ENCODE results near the gene IZUMO4.

Gene IZUMO4

DNA sequence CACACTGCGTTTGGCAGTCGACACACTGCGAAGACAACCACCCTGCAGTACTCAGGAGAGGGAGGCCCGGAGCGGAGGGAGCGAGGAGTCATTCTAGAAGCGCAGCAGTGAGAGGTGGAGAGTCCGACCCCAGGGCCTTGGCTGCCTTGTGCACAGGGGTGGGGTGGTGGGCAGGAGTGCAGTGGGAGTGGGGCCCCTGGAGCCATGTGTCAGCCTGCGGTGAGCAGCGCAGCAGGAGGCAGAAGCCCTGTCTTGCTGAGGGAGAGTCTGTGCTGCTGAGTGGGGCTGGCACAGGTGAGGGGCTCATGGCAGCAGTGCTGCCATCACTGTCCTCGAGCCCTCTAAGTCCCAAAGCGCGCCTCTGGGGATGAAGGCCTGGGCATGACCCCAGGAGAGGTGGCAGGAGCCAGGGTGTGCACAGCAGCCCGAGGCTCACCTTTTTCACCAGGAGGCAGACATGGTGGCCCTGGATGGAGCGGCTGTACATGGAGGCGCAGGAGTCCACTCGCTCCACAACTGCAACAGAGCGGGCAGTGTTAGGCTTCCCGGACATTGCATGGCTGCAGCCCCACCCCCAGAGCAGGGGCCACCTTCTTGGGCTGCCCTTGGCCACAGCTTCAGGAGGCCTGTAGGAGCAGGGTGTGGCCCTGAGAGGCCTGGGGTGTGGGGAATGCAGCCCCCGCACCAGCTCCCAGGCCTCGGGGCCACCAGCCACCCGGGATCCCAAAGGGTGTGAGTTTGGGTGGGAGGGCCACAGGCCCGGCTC lies 11.7 kb downstream of the IZUMO4 start:
- H3K36me3 ChIP-seq (ENCODE audit: control insufficient read depth, low read depth, low read length): peaks cover 66% of the 10 kb centered on the region

DNA sequence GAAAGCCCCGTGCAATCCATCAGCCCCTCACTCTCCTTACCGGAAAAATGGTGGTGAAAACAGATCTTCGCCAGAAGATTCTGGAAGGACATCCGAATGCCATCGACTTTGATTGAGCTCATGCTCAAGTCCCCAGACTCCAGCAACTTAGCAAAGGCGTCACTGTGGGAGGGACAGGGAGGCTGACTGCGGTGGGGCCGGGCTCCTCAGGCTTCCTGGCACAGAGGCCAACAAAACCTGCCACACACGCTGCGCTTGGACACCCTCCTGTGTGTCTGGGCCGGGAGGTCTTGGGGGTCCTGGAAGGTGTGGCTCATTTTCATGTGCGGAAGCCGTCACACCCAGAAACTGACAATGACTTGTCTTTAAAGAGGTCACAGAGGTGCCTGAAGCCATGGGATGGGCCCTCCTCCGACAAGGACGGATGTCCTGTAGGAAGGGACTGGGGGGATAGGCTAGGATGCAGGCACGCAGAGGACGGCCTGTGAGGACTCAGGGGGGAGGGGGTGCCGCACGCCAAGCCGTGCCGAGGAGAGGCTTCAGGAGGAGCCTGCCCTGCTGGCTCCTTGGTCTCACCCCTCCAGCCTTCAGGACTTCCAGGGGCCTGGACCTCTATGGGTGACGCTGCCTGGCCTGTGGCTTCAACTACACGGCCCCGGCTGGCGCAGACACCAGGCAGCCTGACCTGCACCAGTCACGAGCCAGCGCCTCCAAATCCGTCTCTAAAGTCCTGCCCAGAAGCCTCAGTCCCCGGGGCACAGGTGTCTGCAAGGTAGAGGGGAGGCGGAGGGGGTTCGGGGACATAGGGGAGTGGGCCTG lies 12.5 kb downstream of the IZUMO4 start:
- H3K4me3 ChIP-seq (ENCODE audit: low read length): no peak overlapping the region
- H3K36me3 ChIP-seq (ENCODE audit: control insufficient read depth, low read depth, low read length): peaks cover 70% of the 10 kb centered on the region
- peaks cover 3% of the 10 kb centered on the region for H3K9me3 ChIP-seq (ENCODE audit: control insufficient read depth, low read depth, low read length)
- no peaks in the 10 kb centered on the region for H3K4me1 ChIP-seq (ENCODE audit: control insufficient read depth, low read depth, low read length)
- no peak overlapping the region for H3K27ac ChIP-seq (ENCODE audit: low read length)
- no peak overlapping the region for H3K9ac ChIP-seq (ENCODE audit: low read length)
- no peaks in the 10 kb centered on the region for H3K27me3 ChIP-seq (ENCODE audit: control insufficient read depth, insufficient read depth, low read length)

More for the DNA sequence above, 11.7 kb downstream of the IZUMO4 start:
- Histone ChIP-seq H3K4me3 (ENCODE audit: low read length) (no peak overlapping the region), H3K9me3 (ENCODE audit: control insufficient read depth, low read depth, low read length) (peaks cover 3% of the 10 kb centered on the region), H3K27me3 (ENCODE audit: control insufficient read depth, insufficient read depth, low read length) (no peaks in the 10 kb centered on the region), H3K4me1 (ENCODE audit: control insufficient read depth, low read depth, low read length) (no peaks in the 10 kb centered on the region), H3K27ac (ENCODE audit: low read length) (no peak overlapping the region), H3K9ac (ENCODE audit: low read length) (no peak overlapping the region)

- Histone ChIP-seq H3K4me3 (ENCODE audit: low read length) (no peak overlapping the region), H3K27me3 (ENCODE audit: control insufficient read depth, insufficient read depth, low read length) (no peaks in the 10 kb centered on the region), H3K9ac (ENCODE audit: low read length) (no peak overlapping the region), H3K27ac (ENCODE audit: low read length) (no peak overlapping the region), H3K36me3 (ENCODE audit: control insufficient read depth, low read depth, low read length) (peaks cover 86% of the 10 kb centered on the region), H3K9me3 (ENCODE audit: control insufficient read depth, low read depth, low read length) (peaks cover 3% of the 10 kb centered on the region), H3K4me1 (ENCODE audit: control insufficient read depth, low read depth, low read length) (no peaks in the 10 kb centered on the region)
Measured at GRCh38 chr19:2110822-2111221, 14.1 kb downstream of the IZUMO4 start.

DNA sequence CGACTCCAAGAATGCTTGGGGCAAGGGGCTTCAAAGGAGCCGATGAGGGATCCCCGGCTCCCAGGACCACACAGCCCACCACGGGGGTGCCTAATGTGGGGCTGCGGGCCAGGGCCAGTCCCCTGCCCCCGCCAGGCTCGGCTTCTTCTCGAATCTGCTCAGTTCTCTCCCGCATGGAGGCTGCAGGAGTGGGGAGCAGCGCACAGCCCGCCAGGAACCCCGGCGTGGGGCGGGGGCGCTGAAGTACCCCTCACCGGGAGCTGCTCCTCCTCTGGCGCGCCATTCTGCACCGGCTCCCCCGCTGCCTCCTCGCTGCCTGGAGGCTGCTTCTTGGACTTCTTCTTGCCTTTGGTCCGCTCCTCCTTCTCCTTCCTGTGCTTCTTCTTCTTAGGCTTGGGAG lies 14.7 kb downstream of the IZUMO4 start:
- Histone ChIP-seq H3K27me3 (ENCODE audit: control insufficient read depth, insufficient read depth, low read length) (no peaks in the 10 kb centered on the region), H3K36me3 (ENCODE audit: control insufficient read depth, low read depth, low read length) (peaks cover 86% of the 10 kb centered on the region), H3K9me3 (ENCODE audit: control insufficient read depth, low read depth, low read length) (peaks cover under 1% of the 10 kb centered on the region), H3K4me3 (ENCODE audit: low read length) (no peak overlapping the region), H3K27ac (ENCODE audit: low read length) (no peak overlapping the region), H3K4me1 (ENCODE audit: control insufficient read depth, low read depth, low read length) (no peaks in the 10 kb centered on the region), H3K9ac (ENCODE audit: low read length) (no peak overlapping the region)

- H3K36me3 ChIP-seq (ENCODE audit: control insufficient read depth, low read depth, low read length): peaks cover 87% of the 10 kb centered on the region
- H3K27me3 ChIP-seq (ENCODE audit: control insufficient read depth, insufficient read depth, low read length): no peaks in the 10 kb centered on the region
- H3K27ac ChIP-seq (ENCODE audit: low read length): no peak overlapping the region
- no peak overlapping the region for H3K4me3 ChIP-seq (ENCODE audit: low read length)
- no peaks in the 10 kb centered on the region for H3K4me1 ChIP-seq (ENCODE audit: control insufficient read depth, low read depth, low read length)
- H3K9ac ChIP-seq (ENCODE audit: low read length): no peak overlapping the region
- no peaks in the 10 kb centered on the region for H3K9me3 ChIP-seq (ENCODE audit: control insufficient read depth, low read depth, low read length)
Measured at GRCh38 chr19:2111886-2112285, 15.2 kb downstream of the IZUMO4 start.

- no peak overlapping the region for H3K9ac ChIP-seq (ENCODE audit: low read length)
- H3K9me3 ChIP-seq (ENCODE audit: control insufficient read depth, low read depth, low read length): no peaks in the 10 kb centered on the region
- H3K27ac ChIP-seq (ENCODE audit: low read length): no peak overlapping the region
- no peak overlapping the region for H3K4me3 ChIP-seq (ENCODE audit: low read length)
- H3K4me1 ChIP-seq (ENCODE audit: control insufficient read depth, low read depth, low read length): no peaks in the 10 kb centered on the region
- H3K36me3 ChIP-seq (ENCODE audit: control insufficient read depth, low read depth, low read length): peaks cover 94% of the 10 kb centered on the region
- no peaks in the 10 kb centered on the region for H3K27me3 ChIP-seq (ENCODE audit: control insufficient read depth, insufficient read depth, low read length)
Measured at GRCh38 chr19:2112516-2113320, 16.0 kb downstream of the IZUMO4 start.

DNA sequence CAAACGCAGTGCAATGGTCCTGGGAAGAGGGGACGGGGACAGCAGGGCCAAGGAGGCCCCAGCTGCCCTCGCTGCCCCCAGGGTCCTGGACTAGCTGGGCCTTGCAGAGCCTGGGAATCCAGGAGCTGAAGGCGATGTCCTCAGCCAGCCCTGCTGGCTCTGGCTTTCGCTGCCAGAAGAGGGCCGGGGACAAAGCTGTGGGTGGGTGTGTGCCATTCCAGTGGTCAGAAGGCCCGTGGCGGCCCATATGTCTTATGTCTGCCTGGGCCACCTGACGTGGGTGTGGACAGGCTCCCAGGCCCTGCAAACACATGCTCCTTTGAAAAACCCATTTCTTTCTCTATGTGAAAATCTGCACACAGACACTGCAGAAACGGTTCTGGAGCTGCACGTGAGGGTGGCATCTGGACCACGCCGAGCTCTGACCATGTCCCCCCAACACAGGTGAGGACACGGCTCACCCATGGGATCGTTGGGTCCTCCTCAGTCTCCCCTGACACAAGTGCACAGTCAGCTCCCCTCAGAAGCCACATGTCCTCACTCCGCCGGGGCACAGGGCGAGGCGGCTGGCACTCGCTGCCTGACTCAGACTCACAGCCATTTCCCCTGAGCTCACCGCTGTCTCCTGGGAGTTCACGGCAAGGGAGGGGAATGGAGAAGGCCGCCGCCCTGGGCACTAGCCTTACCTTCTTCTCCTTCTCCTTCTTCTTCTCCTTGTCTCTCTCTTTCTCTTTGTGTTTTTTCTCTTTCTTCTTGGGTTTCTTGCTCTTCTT lies 16.9 kb downstream of the IZUMO4 start:
- peaks cover 93% of the 10 kb centered on the region for H3K36me3 ChIP-seq (ENCODE audit: control insufficient read depth, low read depth, low read length)
- H3K9ac ChIP-seq (ENCODE audit: low read length): no peak overlapping the region
- H3K9me3 ChIP-seq (ENCODE audit: control insufficient read depth, low read depth, low read length): no peaks in the 10 kb centered on the region
- H3K4me1 ChIP-seq (ENCODE audit: control insufficient read depth, low read depth, low read length): no peaks in the 10 kb centered on the region
- no peak overlapping the region for H3K4me3 ChIP-seq (ENCODE audit: low read length)
- no peak overlapping the region for H3K27ac ChIP-seq (ENCODE audit: low read length)
- no peaks in the 10 kb centered on the region for H3K27me3 ChIP-seq (ENCODE audit: control insufficient read depth, insufficient read depth, low read length)

- H3K36me3 ChIP-seq (ENCODE audit: control insufficient read depth, low read depth, low read length): peaks cover 93% of the 10 kb centered on the region
Measured at GRCh38 chr19:2114218-2114617, 17.5 kb downstream of the IZUMO4 start.

GRCh38 chr19:2114821-2115220 lies 18.1 kb downstream of the IZUMO4 start:
- H3K27ac ChIP-seq (ENCODE audit: low read length): no peak overlapping the region
- H3K36me3 ChIP-seq (ENCODE audit: control insufficient read depth, low read depth, low read length): peaks cover 89% of the 10 kb centered on the region
- H3K9ac ChIP-seq (ENCODE audit: low read length): no peak overlapping the region
- H3K4me3 ChIP-seq (ENCODE audit: low read length): no peak overlapping the region
- H3K4me1 ChIP-seq (ENCODE audit: control insufficient read depth, low read depth, low read length): no peaks in the 10 kb centered on the region
- H3K9me3 ChIP-seq (ENCODE audit: control insufficient read depth, low read depth, low read length): no peaks in the 10 kb centered on the region
- H3K27me3 ChIP-seq (ENCODE audit: control insufficient read depth, insufficient read depth, low read length): no peaks in the 10 kb centered on the region

More at GRCh38 chr19:2114218-2114617, 17.5 kb downstream of the IZUMO4 start:
- H3K27me3 ChIP-seq (ENCODE audit: control insufficient read depth, insufficient read depth, low read length): no peaks in the 10 kb centered on the region
- H3K4me3 ChIP-seq (ENCODE audit: low read length): no peak overlapping the region
- H3K4me1 ChIP-seq (ENCODE audit: control insufficient read depth, low read depth, low read length): no peaks in the 10 kb centered on the region
- no peak overlapping the region for H3K9ac ChIP-seq (ENCODE audit: low read length)
- no peak overlapping the region for H3K27ac ChIP-seq (ENCODE audit: low read length)
- no peaks in the 10 kb centered on the region for H3K9me3 ChIP-seq (ENCODE audit: control insufficient read depth, low read depth, low read length)

DNA sequence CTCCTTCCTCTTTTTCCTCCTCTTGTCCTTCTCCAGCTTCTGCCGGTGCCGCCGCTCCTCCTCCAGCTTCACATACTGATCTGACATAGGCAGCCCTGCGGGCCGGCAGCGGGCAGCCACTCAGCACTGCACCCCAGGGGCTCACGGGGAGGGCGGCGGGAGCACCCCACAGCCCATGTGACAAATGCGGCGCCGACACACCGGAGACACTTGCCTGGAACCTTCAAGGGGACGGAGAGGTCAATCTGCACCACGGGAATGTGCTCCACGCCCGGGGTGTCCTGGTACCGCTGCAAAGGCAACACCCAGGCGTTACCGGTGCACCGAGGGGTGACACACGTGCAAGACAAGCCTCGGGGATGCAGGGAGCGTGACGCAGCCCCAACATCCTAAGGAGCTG lies 18.6 kb downstream of the IZUMO4 start:
- H3K27ac ChIP-seq (ENCODE audit: low read length): no peak overlapping the region
- H3K27me3 ChIP-seq (ENCODE audit: control insufficient read depth, insufficient read depth, low read length): no peaks in the 10 kb centered on the region
- H3K9ac ChIP-seq (ENCODE audit: low read length): no peak overlapping the region
- H3K9me3 ChIP-seq (ENCODE audit: control insufficient read depth, low read depth, low read length): no peaks in the 10 kb centered on the region
- peaks cover 89% of the 10 kb centered on the region for H3K36me3 ChIP-seq (ENCODE audit: control insufficient read depth, low read depth, low read length)
- no peak overlapping the region for H3K4me3 ChIP-seq (ENCODE audit: low read length)
- H3K4me1 ChIP-seq (ENCODE audit: control insufficient read depth, low read depth, low read length): no peaks in the 10 kb centered on the region

Measured in iPS-18a (cell line).